Nephron (organoid): ENCODE results near the gene ZCCHC14.

Experiments used
- H3K27ac Mint-ChIP-seq, 3 experiments: 2 replicates each; pipeline ENCODE4 v1.8.0; 2020; ENCODE audit warnings: mixed read lengths in 3 of 3, mild to moderate bottlenecking in 2 of 3, moderate library complexity in 1 of 3
- H3K27me3 Mint-ChIP-seq: 2 replicates; pipeline ENCODE4 v1.8.0; 2021; ENCODE audit warnings: low read depth, mild to moderate bottlenecking, moderate library complexity, mixed read lengths
- H3K36me3 Mint-ChIP-seq: 2 replicates; pipeline ENCODE4 v1.8.0; 2020; ENCODE audit warnings: low read depth, mixed read lengths
- H3K4me1 Mint-ChIP-seq: 2 replicates; pipeline ENCODE4 v1.8.0; 2020; ENCODE audit warnings: mixed read lengths
- H3K4me3 Mint-ChIP-seq, 3 experiments: 2 replicates each; pipeline ENCODE4 v1.8.0; 2020; ENCODE audit warnings: mild to moderate bottlenecking in 3 of 3, mixed read lengths in 3 of 3, moderate library complexity in 2 of 3
- H3K9me3 Mint-ChIP-seq: 2 replicates; pipeline ENCODE4 v1.8.0; 2020; ENCODE audit warnings: mixed read lengths
- TF ChIP-seq, protein P1 (sequence below), 3 experiments: fragments of 200-600 bp; sonication (generic); IDR thresholded peaks; one replicate each; pipeline ENCODE4 v1.5.0; 2021; ENCODE audit warnings: antibody characterized with exemption in 3 of 3; ENCODE audit not compliant: unreplicated experiment in 3 of 3

The ZCCHC14 gene

DNA sequence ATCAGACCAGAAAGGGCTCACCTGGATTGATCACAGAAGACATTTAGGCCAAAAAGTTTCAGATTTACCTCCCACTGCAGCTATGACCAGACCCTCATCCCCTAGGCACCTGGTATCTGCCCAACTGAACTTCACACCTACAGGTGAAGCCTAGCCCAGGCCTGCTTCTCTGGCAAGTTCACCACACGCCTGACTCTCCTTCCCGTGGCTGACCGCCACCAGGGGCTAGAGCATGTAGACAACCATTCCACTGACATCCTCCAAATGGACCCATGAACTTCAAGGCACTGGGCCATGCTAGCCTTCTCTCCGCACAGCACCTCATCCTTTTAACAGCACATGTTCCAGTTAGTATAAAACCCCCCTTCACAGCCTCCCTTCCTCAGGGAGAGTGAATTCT lies 18.8 kb downstream of the ZCCHC14 start:
- H3K27ac Mint-ChIP-seq: no peak overlapping the region
- peaks cover 54% of the 10 kb centered on the region for H3K4me1 Mint-ChIP-seq
- H3K4me3 Mint-ChIP-seq: no peak overlapping the region
- no peaks in the 10 kb centered on the region for H3K27me3 Mint-ChIP-seq
- H3K9me3 Mint-ChIP-seq: no peaks in the 10 kb centered on the region
- TF ChIP-seq, protein P1, sequence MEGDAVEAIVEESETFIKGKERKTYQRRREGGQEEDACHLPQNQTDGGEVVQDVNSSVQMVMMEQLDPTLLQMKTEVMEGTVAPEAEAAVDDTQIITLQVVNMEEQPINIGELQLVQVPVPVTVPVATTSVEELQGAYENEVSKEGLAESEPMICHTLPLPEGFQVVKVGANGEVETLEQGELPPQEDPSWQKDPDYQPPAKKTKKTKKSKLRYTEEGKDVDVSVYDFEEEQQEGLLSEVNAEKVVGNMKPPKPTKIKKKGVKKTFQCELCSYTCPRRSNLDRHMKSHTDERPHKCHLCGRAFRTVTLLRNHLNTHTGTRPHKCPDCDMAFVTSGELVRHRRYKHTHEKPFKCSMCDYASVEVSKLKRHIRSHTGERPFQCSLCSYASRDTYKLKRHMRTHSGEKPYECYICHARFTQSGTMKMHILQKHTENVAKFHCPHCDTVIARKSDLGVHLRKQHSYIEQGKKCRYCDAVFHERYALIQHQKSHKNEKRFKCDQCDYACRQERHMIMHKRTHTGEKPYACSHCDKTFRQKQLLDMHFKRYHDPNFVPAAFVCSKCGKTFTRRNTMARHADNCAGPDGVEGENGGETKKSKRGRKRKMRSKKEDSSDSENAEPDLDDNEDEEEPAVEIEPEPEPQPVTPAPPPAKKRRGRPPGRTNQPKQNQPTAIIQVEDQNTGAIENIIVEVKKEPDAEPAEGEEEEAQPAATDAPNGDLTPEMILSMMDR (IDR thresholded peaks at IDR 0.05; ENCODE audit: unreplicated experiment in 3 of 3): no peak
- H3K36me3 Mint-ChIP-seq: peaks cover 18% of the 10 kb centered on the region

DNA sequence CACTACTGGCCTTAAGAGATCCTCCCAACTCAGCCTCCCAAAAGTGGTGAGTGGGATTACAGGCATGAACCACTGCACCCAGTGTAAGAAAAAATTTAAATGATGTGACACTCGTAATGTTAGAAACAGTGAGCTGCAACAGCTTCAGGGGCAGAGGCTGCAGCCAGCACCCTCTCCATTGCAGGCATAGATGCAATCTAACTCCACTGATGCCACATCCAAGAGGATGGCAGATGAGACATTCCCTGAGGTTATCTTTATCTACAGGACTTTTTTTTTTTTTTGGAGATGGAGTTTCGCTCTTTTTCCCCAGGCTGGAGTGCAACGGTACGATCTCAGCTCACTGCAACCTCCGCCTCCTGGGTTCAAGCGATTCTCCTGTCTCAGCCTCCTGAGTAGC lies 19.9 kb downstream of the ZCCHC14 start:
- H3K27me3 Mint-ChIP-seq: no peaks in the 10 kb centered on the region
- no peak overlapping the region for H3K27ac Mint-ChIP-seq

DNA sequence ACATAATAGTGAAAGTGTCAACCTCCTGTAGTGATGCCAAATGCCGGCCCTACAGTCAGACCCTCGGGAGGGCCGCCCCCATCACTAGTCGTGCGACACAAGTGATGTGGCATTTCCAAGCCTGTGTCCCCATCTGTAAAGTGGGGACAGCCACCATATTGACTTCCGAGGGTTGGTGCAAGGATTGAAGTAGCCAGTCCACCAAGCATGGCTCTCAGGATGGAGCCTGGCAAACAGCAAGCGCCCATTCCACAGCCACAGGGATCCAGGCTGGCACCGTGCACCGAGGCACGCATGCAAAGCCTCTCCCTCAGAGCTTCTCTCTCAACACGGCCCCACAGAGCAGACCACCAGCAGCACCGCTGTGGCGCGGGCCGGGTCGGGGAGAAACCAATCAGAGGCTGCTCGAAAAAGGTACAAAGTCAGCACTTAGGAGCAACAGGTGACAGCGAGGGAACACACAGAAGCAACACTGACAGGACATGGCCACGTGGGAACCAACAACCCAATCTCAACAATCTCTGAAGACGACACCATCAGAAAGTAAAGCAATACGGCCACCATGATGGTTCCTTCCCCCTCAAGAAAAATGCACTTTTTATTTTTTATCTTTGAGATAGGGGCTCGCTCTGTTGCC lies 20.6 kb downstream of the ZCCHC14 start:
- Mint-ChIP-seq H3K36me3 (peaks cover 11% of the 10 kb centered on the region), H3K27me3 (no peaks in the 10 kb centered on the region), H3K4me1 (peaks cover 48% of the 10 kb centered on the region), H3K27ac (peak overlapping the region in 1 of 3 experiments; percentile 62), H3K4me3 (no peak overlapping the region), H3K9me3 (no peaks in the 10 kb centered on the region)
- TF ChIP-seq, protein P1 (IDR thresholded peaks at IDR 0.05; ENCODE audit: unreplicated experiment in 3 of 3): no peak

More for the DNA sequence above, 19.9 kb downstream of the ZCCHC14 start:
- no peaks in the 10 kb centered on the region for H3K9me3 Mint-ChIP-seq
- H3K4me1 Mint-ChIP-seq: peaks cover 52% of the 10 kb centered on the region
- TF ChIP-seq, protein P1 (IDR thresholded peaks at IDR 0.05; ENCODE audit: unreplicated experiment in 3 of 3): no peak
- peaks cover 15% of the 10 kb centered on the region for H3K36me3 Mint-ChIP-seq
- no peak overlapping the region for H3K4me3 Mint-ChIP-seq

DNA sequence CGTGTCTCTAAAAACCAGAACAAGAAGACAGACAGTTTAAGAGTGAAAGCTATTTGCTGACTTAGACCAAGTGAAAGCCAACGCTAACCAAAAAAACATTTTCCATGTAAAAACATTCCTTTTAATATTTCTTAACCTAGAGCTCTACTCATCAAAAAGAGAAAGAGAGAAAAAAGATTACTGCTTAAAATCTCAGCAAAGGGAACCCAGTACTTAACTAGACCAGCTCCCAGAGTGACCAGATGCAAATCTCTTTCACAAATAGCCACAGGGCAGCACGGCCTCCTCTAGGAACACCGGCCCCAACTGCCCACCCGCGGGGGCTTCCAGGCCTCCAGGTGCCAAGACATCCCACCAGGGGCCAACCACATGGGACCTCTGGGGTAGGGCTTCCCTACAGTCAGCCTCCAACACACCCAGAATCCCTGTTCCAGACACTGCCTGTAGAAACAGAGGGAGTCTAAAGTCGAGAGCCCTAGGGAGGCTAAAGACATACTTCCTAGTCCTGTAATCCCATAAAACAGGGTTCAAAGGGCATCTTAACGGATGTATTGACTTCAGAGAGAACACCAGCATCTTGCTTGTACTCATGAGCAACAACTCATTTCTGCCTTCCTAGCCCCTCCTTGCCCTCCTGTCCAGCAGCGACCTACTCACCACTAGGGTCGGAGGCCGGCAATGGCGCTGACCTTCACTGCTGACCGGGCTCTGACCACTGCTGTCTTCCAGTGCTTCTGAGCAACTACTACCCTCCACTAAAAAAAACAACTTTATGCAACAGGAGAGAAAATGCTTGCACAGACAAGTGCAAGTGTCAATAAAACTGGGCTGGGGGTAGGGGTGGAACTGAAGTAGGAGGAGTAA lies 21.3 kb downstream of the ZCCHC14 start:
- H3K4me1 Mint-ChIP-seq: peaks cover 49% of the 10 kb centered on the region
- no peak overlapping the region for H3K4me3 Mint-ChIP-seq
- TF ChIP-seq, protein P1 (IDR thresholded peaks at IDR 0.05; ENCODE audit: unreplicated experiment in 3 of 3): no peak
- H3K27ac Mint-ChIP-seq: peak overlapping the region; percentile 14 to 62 (median 23)
- H3K27me3 Mint-ChIP-seq: no peaks in the 10 kb centered on the region
- no peaks in the 10 kb centered on the region for H3K9me3 Mint-ChIP-seq
- H3K36me3 Mint-ChIP-seq: peaks cover 11% of the 10 kb centered on the region

DNA sequence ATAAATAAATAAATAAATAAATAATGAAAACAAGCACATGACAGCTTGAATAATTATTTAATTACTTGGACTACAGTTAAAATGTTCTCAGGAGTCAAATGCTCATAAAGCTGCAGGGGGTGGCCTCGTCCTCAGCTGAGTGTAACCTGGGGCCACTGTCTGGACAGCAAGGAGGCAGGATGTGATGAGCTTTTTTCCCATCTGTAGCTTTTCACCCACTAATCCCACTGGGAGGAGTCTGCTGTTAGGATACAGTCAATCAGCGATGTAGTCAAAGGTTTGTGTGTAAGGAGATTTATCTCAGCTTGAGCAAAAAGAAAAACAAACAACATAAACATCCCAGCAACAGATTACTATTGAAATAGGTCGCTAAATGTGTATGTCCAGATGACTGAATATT lies 22.5 kb downstream of the ZCCHC14 start:
- peaks cover 11% of the 10 kb centered on the region for H3K36me3 Mint-ChIP-seq
- peaks cover 48% of the 10 kb centered on the region for H3K4me1 Mint-ChIP-seq
- TF ChIP-seq, protein P1 (IDR thresholded peaks at IDR 0.05; ENCODE audit: unreplicated experiment in 3 of 3): no peak
- no peaks in the 10 kb centered on the region for H3K27me3 Mint-ChIP-seq
- no peaks in the 10 kb centered on the region for H3K9me3 Mint-ChIP-seq
- no peak overlapping the region for H3K4me3 Mint-ChIP-seq
- H3K27ac Mint-ChIP-seq: peak overlapping the region in 1 of 3 experiments; percentile 50
